ENCODE data around the gene ZNF287. TPM values are rescaled to one million over a fixed set of nuclear protein-coding genes. Genes with fewer than 3 reads are reported as not detected.
A peak's percentile ranks its signal among the peaks of the same experiment; 100 is the strongest.

ZNF287 gene
- total RNA-seq, 1 experiment from 2014 or later: not detected

- DNase-seq (ENCODE audit: low spot score): peak; percentile 41
Observed at GRCh38 chr17:16516594-16517051, 52.4 kb downstream of the ZNF287 start.

- DNase-seq (ENCODE audit: low spot score): no peak
Observed at GRCh38 chr17:16515933-16516332, 53.1 kb downstream of the ZNF287 start.

- no peak for DNase-seq (ENCODE audit: low spot score)
Observed at GRCh38 chr17:16513873-16514272, 55.1 kb downstream of the ZNF287 start.

GRCh38 chr17:16512011-16512410 lies 57.0 kb downstream of the ZNF287 start:
- DNase-seq (ENCODE audit: low spot score): no peak

GRCh38 chr17:16511593-16511992 lies 57.4 kb downstream of the ZNF287 start:
- no peak for DNase-seq (ENCODE audit: low spot score)

GRCh38 chr17:16507918-16508533 lies 61.0 kb downstream of the ZNF287 start:
- no peak for DNase-seq (ENCODE audit: low spot score)

GRCh38 chr17:16506188-16506587 lies 62.8 kb downstream of the ZNF287 start:
- DNase-seq (ENCODE audit: low spot score): no peak

GRCh38 chr17:16504984-16505383 lies 64.0 kb downstream of the ZNF287 start:
- DNase-seq (ENCODE audit: low spot score): no peak

Other genes with a start within 250 kb of the ZNF287 start
- gene CENPV, start 215.7 kb downstream of the ZNF287 start, total RNA-seq (2014; rRNA removed; shearing (Covaris generic)): 124 and 169 TPM in 2 replicates
- 1,545 and 1,586 TPM in 2 replicates for gene UBB, start 188.1 kb downstream of the ZNF287 start, total RNA-seq (2014; rRNA removed; shearing (Covaris generic))
- not detected in 2 replicates for gene TRPV2, start 153.6 kb downstream of the ZNF287 start, total RNA-seq (2014; rRNA removed; shearing (Covaris generic))
- gene LRRC75A, start 77.0 kb downstream of the ZNF287 start, total RNA-seq (2014; rRNA removed; shearing (Covaris generic)): 8.0 and 12.3 TPM in 2 replicates
- gene ZNF624, start 84.6 kb upstream of the ZNF287 start, total RNA-seq (2014; rRNA removed; shearing (Covaris generic)): 0.47 and 0.64 TPM in 2 replicates
- gene CCDC144A, start 121.0 kb upstream of the ZNF287 start, total RNA-seq (2014; rRNA removed; shearing (Covaris generic)): 0.23 TPM in 1 of 2 replicates, not detected in the other

Data from HT-29 (cell line).